Neural progenitor cell (in vitro differentiated cells): ENCODE data around the gene VEZF1.

Experiments used
- EZH2 ChIP-seq: fragments of 200-600 bp; sonication (generic); IDR thresholded peaks from 2 replicates; pipeline ENCODE4 v1.6.1; 2017; ENCODE audit warnings: antibody characterized with exemption, mild to moderate bottlenecking, moderate library complexity
- EZH2phosphoT487 ChIP-seq: fragments of 200-600 bp; sonication (generic); IDR thresholded peaks from 2 replicates; pipeline ENCODE4 v1.6.1; 2017; ENCODE audit warnings: antibody characterized with exemption
- TF ChIP-seq, protein P1 (sequence below): fragments of 200-600 bp; sonication (generic); IDR thresholded peaks from 2 replicates; pipeline ENCODE4 v1.5.1; 2017; ENCODE audit warnings: antibody characterized with exemption, mild to moderate bottlenecking

- TF ChIP-seq EZH2 (no peak), EZH2phosphoT487 (no peak)
- TF ChIP-seq, protein P1, sequence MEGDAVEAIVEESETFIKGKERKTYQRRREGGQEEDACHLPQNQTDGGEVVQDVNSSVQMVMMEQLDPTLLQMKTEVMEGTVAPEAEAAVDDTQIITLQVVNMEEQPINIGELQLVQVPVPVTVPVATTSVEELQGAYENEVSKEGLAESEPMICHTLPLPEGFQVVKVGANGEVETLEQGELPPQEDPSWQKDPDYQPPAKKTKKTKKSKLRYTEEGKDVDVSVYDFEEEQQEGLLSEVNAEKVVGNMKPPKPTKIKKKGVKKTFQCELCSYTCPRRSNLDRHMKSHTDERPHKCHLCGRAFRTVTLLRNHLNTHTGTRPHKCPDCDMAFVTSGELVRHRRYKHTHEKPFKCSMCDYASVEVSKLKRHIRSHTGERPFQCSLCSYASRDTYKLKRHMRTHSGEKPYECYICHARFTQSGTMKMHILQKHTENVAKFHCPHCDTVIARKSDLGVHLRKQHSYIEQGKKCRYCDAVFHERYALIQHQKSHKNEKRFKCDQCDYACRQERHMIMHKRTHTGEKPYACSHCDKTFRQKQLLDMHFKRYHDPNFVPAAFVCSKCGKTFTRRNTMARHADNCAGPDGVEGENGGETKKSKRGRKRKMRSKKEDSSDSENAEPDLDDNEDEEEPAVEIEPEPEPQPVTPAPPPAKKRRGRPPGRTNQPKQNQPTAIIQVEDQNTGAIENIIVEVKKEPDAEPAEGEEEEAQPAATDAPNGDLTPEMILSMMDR = no peak
Measured at GRCh38 chr17:57929386-57929785, 58.7 kb downstream of the VEZF1 start.
